ENCODE measurements around the gene CDK5RAP1. TPM values are rescaled to one million over a fixed set of nuclear protein-coding genes. Genes with fewer than 3 reads are reported as not detected.

CDK5RAP1 gene
- total RNA-seq, 4 donors from 2014 or later = 11.6 to 45.0 (median 22.4) TPM

DNA sequence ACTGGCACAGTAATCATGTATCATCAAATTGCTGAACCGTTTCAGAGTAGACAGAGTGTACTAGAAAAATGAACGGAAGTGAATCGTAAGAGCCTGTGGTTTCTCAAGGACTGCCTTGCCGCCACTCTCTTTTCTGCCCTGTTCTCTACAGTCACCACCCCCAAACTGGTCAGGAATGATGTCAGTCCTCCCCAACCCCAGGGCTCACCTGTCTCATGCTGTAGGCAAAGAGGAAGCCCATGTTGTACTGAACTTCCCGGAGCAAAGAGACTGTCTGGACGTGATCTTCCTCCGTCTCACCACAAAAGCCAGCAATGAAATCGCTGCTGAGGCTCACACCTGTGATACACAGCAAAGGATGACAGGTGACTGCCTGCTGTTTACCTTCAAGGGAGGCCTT lies 31.0 kb downstream of the CDK5RAP1 start:
- H3K4me1 ChIP-seq = no peaks in the 10 kb centered on the region
- no peak for TF ChIP-seq EP300 (IDR thresholded peaks at IDR 0.05)
- no peak for TF ChIP-seq POLR2A (IDR thresholded peaks at IDR 0.05)
- TF ChIP-seq POLR2AphosphoS5 (IDR thresholded peaks at IDR 0.05) = no peak
- no peak for TF ChIP-seq CTCF (IDR thresholded peaks at IDR 0.05)
- H3K4me3 ChIP-seq = no peak overlapping the region
- no peaks in the 10 kb centered on the region for H3K27me3 ChIP-seq
- no peaks in the 10 kb centered on the region for H3K9me3 ChIP-seq
- 84 to 93% methylated on average over 6 to 8 of the region's 8 CpGs for WGBS, 2 donors (ENCODE audit: low coverage in 1 of 2)
- H3K36me3 ChIP-seq = peaks cover 0 to 99% of the 10 kb centered on the region in 2 donors
- ATAC-seq = peak; percentile 10
- no peak overlapping the region for H3K27ac ChIP-seq

GRCh38 chr20:33362898-33363297 lies 38.4 kb downstream of the CDK5RAP1 start:
- no peaks in the 10 kb centered on the region for H3K27me3 ChIP-seq
- peaks cover 0 to 100% of the 10 kb centered on the region in 2 donors for H3K36me3 ChIP-seq
- no peaks in the 10 kb centered on the region for H3K4me1 ChIP-seq
- H3K27ac ChIP-seq = no peak overlapping the region
- H3K9me3 ChIP-seq = no peaks in the 10 kb centered on the region
- ATAC-seq = no peak
- TF ChIP-seq EP300 (IDR thresholded peaks at IDR 0.05) (no peak), POLR2A (IDR thresholded peaks at IDR 0.05) (no peak), CTCF (IDR thresholded peaks at IDR 0.05) (no peak), POLR2AphosphoS5 (IDR thresholded peaks at IDR 0.05) (no peak)
- no peak overlapping the region for H3K4me3 ChIP-seq
- 78 to 80% methylated on average over 1 of the region's 1 CpG for WGBS, 2 donors (ENCODE audit: low coverage in 1 of 2)

DNA sequence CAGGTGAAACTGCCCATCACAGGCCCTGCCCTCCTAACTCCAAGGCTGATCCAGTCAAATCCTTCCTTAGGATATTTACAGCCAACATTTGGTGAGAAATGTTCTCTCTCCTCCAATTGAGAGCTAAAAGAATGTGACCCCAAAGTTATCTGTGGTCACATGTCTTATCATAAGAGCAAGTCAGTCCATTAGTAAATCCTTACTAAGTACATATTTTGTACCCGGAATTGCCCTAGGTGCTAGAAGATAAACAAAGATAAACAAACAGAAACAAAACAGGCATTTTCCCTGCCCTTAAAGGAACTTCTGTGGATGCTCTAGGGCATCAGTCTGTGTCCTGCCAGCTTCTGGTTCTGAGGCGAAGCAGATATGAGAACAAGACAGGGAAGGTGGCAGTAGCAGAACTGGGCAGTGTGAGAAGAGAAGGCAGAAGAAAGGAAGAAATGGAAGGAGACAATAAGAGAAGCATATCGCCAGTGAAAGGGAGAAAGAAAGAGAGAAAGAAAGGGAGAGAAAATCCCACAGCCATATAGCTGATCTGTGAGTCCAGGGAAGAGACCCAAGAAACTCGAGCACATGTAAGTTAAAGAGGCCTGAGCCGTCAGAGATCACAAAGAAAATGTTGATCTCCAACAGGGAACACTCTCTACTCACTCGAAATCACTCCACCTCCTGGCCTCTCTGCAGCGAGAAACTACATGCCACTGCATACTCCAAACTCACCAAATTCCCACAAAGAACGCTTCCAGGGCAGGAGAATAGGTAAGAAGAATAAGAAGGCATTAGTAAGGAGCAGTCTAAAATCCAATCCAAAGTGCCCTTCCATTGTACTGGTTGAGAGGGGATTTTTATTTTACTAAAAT lies 41.7 kb downstream of the CDK5RAP1 start:
- no peaks in the 10 kb centered on the region for H3K4me1 ChIP-seq

GRCh38 chr20:33353013-33353402 lies 48.3 kb downstream of the CDK5RAP1 start:
- peaks cover 0 to 88% of the 10 kb centered on the region in 2 donors for H3K36me3 ChIP-seq
- H3K9me3 ChIP-seq = no peaks in the 10 kb centered on the region
- no peak for ATAC-seq
- H3K4me3 ChIP-seq = no peak overlapping the region
- H3K27me3 ChIP-seq = no peaks in the 10 kb centered on the region
- TF ChIP-seq EP300 (IDR thresholded peaks at IDR 0.05) = no peak
- no peak for TF ChIP-seq CTCF (IDR thresholded peaks at IDR 0.05)
- TF ChIP-seq POLR2A (IDR thresholded peaks at IDR 0.05) = no peak
- WGBS, 2 donors (ENCODE audit: low coverage in 1 of 2) = 100% methylated on average over 1 to 3 of the region's 4 CpGs
- no peak overlapping the region for H3K27ac ChIP-seq
- no peaks in the 10 kb centered on the region for H3K4me1 ChIP-seq

More for the DNA sequence above, 41.7 kb downstream of the CDK5RAP1 start:
- ATAC-seq = no peak
- H3K27me3 ChIP-seq = no peaks in the 10 kb centered on the region
- H3K4me3 ChIP-seq = no peak overlapping the region
- WGBS, 2 donors (ENCODE audit: low coverage in 1 of 2) = 65 to 72% methylated on average over 5 to 8 of the region's 8 CpGs
- no peak overlapping the region for H3K27ac ChIP-seq
- H3K9me3 ChIP-seq = no peaks in the 10 kb centered on the region
- no peak for TF ChIP-seq EP300 (IDR thresholded peaks at IDR 0.05)
- TF ChIP-seq POLR2A (IDR thresholded peaks at IDR 0.05) = no peak
- no peak for TF ChIP-seq CTCF (IDR thresholded peaks at IDR 0.05)
- TF ChIP-seq POLR2AphosphoS5 (IDR thresholded peaks at IDR 0.05) = no peak
- H3K36me3 ChIP-seq = peaks cover 0 to 100% of the 10 kb centered on the region in 2 donors
